Measurements from ENCODE around the gene HBG2.
"Not testable (repeated sequence)": the region's sequence is repeated elsewhere in the genome, so short reads cannot be mapped to it uniquely, and the experiment has no call there.

HBG2 gene

DNA sequence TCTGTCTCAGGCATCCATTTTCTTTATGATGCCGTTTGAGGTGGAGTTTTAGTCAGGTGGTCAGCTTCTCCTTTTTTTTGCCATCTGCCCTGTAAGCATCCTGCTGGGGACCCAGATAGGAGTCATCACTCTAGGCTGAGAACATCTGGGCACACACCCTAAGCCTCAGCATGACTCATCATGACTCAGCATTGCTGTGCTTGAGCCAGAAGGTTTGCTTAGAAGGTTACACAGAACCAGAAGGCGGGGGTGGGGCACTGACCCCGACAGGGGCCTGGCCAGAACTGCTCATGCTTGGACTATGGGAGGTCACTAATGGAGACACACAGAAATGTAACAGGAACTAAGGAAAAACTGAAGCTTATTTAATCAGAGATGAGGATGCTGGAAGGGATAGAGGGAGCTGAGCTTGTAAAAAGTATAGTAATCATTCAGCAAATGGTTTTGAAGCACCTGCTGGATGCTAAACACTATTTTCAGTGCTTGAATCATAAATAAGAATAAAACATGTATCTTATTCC lies 26.1 kb upstream of the HBG2 start:
- peak; percentile 94 for DNase-seq

DNA sequence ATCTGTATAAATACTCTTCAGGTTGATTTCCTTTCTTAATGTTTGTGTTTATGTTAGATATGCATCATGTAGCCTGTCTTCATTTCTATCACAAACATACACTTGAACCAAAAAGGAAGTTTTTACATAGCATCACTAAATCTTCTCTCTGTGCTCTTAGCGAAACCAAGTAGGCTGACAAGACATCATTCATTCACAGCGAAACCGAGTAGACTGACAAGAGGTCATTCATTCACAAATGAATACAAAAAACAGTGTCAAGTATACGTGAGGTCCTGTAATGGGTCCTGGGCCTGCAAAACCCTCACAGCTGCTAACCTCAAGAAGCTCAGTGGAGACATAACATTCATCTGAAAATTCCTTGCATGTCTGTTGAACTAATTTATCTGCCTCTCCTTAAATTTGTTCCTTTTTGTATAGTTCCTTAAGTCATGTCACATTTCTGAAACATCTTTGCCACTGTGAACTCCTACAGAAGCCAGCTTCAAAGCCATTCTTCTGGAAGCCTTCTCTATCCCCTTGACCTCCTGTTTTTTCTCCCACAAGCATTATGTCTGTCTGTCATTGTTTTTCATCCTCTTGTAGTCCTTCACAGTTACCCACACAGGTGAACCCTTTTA lies 25.0 kb upstream of the HBG2 start:
- no peak for DNase-seq

DNA sequence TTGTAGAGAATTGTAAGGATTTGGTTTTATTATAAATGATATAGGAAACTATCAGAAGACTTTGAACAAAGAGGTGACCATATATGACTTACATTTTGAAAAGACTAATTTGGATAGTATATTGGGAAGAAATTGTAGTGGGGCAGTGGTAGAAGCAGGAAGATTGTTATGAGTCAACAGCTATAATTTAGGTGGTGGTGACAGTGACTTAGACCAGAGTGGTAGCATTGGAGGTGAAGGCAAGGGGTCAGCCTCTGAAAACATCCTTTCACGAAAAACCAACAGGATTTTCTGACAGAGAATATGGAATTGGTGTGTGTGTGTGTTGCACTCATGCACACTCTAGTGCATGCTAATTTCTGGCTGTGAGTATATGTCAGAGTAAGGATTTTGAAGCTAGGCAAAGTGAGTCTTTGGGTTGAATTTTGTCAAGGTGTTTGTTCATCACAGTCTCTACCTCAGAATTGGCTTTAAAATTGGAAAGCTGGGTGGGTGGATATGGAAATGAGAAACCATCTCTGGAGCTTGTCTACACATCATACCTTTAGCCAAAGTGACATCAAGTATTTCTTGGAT lies 23.3 kb upstream of the HBG2 start:
- no peak for DNase-seq

- DNase-seq, result no peak
Measured at GRCh38 chr11:5276697-5277096, 22.1 kb upstream of the HBG2 start.

GRCh38 chr11:5275369-5276110 lies 21.0 kb upstream of the HBG2 start:
- DNase-seq, result no peak

DNA sequence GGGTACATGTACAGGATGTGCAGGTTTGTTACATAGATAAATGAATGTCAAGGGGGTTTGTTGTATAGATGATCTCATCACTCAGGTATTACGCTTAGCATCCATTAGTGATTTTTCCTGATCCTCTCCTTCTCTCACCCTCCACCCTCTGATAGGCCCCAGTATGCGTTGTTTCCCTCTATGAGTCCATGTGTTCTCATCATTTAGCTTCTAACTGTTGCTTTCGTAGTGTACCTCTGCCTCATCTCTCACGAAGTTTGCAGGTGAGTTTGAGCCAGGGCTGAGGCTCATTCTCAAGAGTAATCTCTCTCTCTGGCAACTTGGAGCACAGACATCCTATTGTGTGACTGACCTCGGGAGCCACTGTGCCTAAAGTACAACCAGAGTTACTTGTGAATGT lies 19.8 kb upstream of the HBG2 start:
- DNase-seq, result no peak

GRCh38 chr11:5272395-5273017 lies 17.9 kb upstream of the HBG2 start:
- no peak for DNase-seq

DNA sequence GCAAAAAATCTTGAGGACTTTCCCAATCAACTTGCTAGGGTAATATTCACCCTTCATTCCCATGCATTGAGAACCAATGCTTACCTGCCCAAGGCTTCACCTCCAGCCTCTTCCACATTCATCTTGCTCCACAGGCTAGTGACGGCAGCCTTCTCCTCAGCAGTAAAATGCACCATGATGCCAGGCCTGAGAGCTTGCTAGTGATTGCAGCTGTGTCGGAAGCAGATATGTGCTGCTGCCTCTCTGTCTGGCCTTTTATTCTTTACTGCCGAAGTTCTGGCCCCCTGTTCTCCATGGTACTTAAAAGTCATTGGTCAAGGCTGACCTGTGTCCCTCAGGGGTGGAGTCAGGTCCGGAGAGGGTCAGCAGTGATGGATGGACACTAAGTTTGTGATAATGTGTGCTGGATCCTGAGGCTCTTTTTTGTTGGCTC lies 15.2 kb upstream of the HBG2 start, which contains the start of gene HBE1:
Gene HBE1, minus strand, starts transcription at position 231 of the 433 bp plus-strand sequence. Its CDS starts 55 bp downstream, at position 176.
- no peak for DNase-seq

DNA sequence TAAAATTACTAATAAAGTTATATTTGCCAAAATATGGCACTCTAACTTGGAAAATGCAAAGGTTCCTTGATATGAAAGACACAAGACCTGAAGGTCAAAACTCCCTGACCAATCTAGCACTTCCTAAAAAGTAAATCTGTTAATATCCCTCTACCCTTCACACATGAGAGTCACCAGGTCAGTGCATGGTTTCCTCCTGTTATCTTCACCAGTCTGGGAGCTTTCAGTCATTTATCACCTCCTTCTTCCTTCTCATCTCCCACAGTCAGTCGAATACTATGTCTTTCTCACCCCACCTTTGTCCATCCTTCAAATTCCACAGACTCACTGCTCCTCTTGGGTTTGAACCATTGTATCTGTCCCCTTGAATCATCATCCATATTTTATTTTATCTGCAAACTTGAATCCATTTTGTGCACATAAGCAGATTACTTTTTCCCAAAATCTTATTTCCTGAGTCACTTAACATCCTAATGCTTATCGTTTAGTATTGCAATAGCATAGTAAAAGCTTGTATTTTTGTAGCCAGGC lies 12.5 kb upstream of the HBG2 start:
- DNase-seq, result no peak

DNA sequence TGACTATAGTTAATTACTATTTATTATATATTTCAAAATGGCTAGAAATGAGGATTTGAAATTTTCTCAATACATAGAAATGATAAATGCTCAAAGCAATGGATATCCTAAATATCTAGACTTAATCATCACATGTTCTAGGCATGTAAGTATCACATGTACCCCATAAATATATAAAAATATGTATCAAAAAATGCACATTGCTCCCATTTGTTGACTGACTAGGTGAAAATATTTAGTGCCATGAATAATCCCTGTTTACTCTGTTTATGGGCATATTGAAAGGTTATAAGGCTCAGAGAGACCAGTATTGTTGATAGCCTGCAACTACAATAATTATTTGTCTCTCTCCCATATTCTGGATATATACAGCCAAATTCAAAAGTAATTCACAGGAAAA lies 12.0 kb upstream of the HBG2 start:
- DNase-seq, result no peak

GRCh38 chr11:5265832-5266231 lies 11.3 kb upstream of the HBG2 start:
- no peak for DNase-seq

DNA sequence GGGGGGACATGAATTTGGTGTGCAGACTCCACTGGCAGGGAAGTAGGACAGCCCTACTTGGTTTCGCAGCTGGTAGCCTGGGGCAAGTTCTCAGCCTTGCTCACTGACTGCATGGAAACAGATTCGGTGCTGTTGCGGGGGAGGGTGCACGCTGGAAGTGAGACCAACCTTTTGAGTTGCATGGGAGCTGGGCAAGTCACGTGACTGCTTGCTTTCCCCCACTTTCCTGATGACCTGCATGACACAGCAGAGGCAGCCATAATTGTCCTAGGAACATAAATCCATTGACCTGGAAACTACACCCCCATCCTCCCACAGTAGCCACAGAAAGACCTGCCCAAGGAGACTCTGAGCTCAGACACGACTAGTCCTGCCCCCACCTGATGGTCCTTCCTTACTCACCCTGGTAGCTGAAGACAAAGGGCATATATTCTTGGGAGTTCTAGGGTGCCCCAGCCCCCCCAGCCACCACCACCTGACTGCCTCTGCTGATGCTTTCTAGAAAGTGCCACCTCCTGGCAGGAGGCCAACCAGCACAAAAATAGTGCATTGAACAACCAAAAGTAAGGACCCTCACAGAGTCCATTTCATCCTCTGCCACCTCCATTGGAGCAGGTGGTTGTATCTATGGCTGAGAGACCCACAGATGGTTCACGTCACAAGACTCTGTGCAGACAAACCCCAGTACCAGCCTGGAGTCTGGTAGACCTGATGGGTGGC lies 4.1 kb upstream of the HBG2 start:
- DNase-seq, result no peak

GRCh38 chr11:5257296-5257695 lies 2.7 kb upstream of the HBG2 start:
- no peak for DNase-seq

DNA sequence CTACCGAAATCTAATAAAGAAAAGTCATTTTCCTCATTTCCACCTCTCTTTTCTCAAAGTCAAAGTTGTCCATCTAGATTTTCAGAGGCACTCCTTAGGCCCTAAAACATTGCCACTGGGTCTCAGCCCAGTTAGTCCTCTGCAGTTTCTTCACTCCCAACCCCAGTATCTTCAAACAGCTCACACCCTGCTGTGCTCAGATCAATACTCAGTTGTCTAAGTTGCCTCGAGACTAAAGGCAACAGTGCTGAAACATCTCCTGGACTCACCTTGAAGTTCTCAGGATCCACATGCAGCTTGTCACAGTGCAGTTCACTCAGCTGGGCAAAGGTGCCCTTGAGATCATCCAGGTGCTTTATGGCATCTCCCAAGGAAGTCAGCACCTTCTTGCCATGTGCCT lies 558 bp downstream of the HBG2 start:
- not testable (repeated sequence) for DNase-seq

- not testable (repeated sequence) for DNase-seq
Measured at GRCh38 chr11:5253440-5253839, 1.1 kb downstream of the HBG2 start.

DNA sequence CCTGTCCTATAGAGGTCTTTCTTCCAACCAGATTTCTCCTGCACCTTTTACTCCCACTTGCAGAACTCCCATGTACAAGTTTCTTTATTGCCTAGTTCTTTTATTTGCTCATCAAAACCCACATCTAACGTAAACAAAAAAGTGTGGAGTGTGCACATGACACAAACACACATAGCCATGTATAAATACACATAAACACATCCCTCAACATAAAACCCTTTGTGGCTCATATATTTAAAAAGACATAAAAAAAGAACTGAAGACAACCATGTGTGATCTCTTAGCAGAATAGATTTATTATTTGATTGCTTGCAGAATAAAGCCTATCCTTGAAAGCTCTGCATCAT lies 1.7 kb downstream of the HBG2 start:
- no peak for DNase-seq

DNA sequence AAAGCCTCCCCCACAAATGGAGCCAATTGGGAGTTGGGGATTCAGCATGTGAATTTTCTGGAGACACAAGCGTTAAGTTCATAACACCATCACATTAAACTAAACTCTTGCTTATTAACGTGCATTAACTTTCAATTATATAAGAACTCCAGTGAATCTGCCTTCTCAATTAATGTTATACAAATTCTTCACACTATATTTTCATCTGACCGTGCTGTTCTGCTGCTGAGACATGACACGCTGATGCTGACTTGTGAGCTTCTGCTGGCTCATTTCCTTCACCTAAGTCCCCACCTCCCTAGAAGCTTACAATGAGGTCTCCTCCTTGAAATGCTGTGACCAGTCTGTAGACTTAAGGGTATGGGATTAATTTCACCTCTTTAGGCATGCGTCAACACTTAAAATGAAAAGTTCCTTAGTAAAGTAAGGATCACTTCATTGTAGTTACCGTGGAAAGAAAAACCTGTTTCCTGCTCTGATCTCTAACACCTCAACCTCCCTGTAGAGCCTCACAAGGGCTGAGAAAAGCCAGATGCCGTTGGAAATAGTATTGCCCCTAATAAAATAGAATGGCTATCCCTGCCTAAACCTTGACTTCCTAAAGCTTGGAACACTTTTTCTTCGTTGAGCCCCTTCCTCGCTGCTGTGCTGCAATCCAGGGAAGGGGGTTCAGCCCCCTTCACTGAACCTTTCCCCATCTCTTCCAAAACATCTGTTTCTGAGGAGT lies 2.2 kb downstream of the HBG2 start:
- DNase-seq, result no peak

DNA sequence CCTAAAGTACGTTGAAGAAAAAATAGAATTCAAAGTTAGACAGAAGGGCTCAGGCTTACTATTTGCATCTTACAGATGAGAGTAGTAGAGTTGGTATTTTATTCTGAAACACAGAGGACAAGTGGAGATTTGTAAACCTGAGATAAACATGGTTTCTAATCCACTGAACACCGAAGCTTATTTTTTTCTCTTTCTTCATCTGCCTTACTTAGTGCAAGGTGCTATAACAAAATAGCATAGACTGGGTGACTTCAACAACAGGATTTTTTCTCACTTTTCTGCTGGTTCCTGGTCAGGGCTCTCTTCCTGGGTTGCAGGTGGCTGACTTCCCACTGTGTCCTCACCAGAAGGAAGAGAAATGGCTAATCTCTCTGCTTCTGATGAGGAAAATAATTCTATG lies 2.8 kb downstream of the HBG2 start:
- DNase-seq, result no peak

GRCh38 chr11:5250543-5251204 lies 3.9 kb downstream of the HBG2 start:
- no peak for DNase-seq

DNA sequence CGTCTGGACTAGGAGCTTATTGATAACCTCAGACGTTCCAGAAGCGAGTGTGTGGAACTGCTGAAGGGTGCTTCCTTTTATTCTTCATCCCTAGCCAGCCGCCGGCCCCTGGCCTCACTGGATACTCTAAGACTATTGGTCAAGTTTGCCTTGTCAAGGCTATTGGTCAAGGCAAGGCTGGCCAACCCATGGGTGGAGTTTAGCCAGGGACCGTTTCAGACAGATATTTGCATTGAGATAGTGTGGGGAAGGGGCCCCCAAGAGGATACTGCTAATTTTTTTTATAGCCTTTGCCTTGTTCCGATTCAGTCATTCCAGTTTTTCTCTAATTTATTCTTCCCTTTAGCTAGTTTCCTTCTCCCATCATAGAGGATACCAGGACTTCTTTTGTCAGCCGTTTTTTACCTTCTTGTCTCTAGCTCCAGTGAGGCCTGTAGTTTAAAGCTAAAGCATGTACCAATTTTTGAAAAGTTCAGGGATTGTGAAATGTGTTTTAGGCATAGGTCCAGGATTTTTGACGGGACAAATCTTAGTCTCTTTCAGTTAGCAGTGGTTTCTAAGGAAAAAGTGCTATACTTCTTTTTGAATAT lies 4.7 kb downstream of the HBG2 start, which contains the start of gene HBG1:
Gene HBG1, minus strand, starts transcription at position 51 of the 590 bp plus-strand sequence. CDS start 53 bp downstream, outside the sequence.
- not testable (repeated sequence) for DNase-seq

DNA sequence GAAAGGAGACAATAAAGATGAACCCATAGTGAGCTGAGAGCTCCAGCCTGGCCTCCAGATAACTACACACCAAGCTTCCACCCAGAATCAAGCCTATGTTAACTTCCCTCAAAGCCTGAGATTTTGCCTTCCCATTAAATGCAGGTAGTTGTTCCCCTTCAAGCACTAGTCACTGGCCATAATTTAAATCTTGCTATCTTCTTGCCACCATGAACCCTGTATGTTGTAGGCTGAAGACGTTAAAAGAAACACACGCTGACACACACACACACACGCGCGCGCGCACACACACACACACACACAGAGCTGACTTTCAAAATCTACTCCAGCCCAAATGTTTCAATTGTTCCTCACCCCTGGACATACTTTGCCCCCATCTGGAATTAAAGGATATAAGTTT lies 6.1 kb downstream of the HBG2 start:
- DNase-seq, result not testable (repeated sequence)
